ENCODE measurements around the gene CNTROB.

GRCh38 chr17:7912927-7913524 lies 19.0 kb upstream of the CNTROB start:
- TF ChIP-seq CTCF (IDR thresholded peaks at IDR 0.05) (peak; percentile 60 to 70 (median 68)), POLR2A (IDR thresholded peaks at IDR 0.05) (no peak)
